GM12878 (cell line): Measurements from ENCODE around the gene GALK2. TPM values are rescaled to one million over a fixed set of nuclear protein-coding genes. Genes with fewer than 3 reads are reported as not detected.

Experiments
- ATAC-seq: fragments of 200-7000 bp; cut with Tn5 transposase; 3 replicates; pipeline ENCODE4 v1.9.1; 2020; ENCODE audit warnings: mild to moderate bottlenecking, moderate library complexity
- BruUV-seq: library from RNA; stranded (reverse); fragments of 400-500 nt; replicated peaks from 2 replicates; lab custom pipeline; 2021; lab: Mats Ljungman, UMichigan
- CTCF ChIA-PET: fragments of 300-600 bp; sonication (Branson Sonifier 250); formaldehyde crosslinking; extraction: SDS; loops from one replicate; lab custom pipeline; 2021; ENCODE audit warnings: inconsistent platforms; lab: Yijun Ruan, JAX
- POLR2A ChIA-PET: fragments of 350-600 bp; formaldehyde crosslinking; extraction: SDS; loops from one replicate; lab custom pipeline; 2021; ENCODE audit warnings: inconsistent platforms; lab: Charles Lee
- RAD21 ChIA-PET: fragments of 300-600 bp; sonication (Branson Sonifier 250); formaldehyde crosslinking; loops from one replicate; lab custom pipeline; 2023; ENCODE audit warnings: antibody characterized with exemption; ENCODE audit not compliant: unreplicated experiment; lab: Charles Lee
- SMC1A ChIA-PET: fragments of 300-600 bp; sonication (Branson Sonifier 250); formaldehyde crosslinking; loops from one replicate; lab custom pipeline; 2023; ENCODE audit not compliant: unreplicated experiment, uncharacterized antibody; lab: Charles Lee
- DNase-seq: peaks from one replicate; pipeline ENCODE4 v3.0.0-alpha.2; 2011; ENCODE audit warnings: low read depth, low spot score
- FAIRE-seq: peaks from 3 replicates; lab custom pipeline; 2011; peaks lifted over from hg19 to GRCh38; lab: Jason Lieb, UNC
- H2AFZ ChIP-seq: 2 replicates; pipeline ENCODE4 v1.6.0; 2011; ENCODE audit warnings: low read depth, low read length, control low read depth; ENCODE audit not compliant: control insufficient read depth
- H3K27ac ChIP-seq: 2 replicates; pipeline ENCODE4 v1.5.1; 2011; ENCODE audit warnings: control low read depth; ENCODE audit not compliant: control insufficient read depth, insufficient read depth
- H3K27me3 ChIP-seq, 2 experiments: replicated peaks in 1 of 2; 2 replicates each; pipeline versions ENCODE4 v1.6.0 to v1.6.1; 2011; ENCODE audit warnings: low read length in 1 of 2; ENCODE audit not compliant: control insufficient read depth in 2 of 2, insufficient read depth in 2 of 2
- H3K36me3 ChIP-seq, 2 experiments: 2 replicates each; pipeline ENCODE4 v1.5.1; 2011; ENCODE audit warnings: low read length in 1 of 2; ENCODE audit not compliant: control insufficient read depth in 2 of 2, insufficient read depth in 2 of 2
- H3K4me1 ChIP-seq: 2 replicates; pipeline ENCODE4 v1.6.1; 2011; ENCODE audit warnings: mild to moderate bottlenecking, low read length, moderate library complexity, mixed read lengths; ENCODE audit not compliant: control insufficient read depth, insufficient read depth
- H3K4me2 ChIP-seq: 2 replicates; pipeline ENCODE4 v1.6.0; 2011; ENCODE audit warnings: control low read depth; ENCODE audit not compliant: control insufficient read depth, insufficient read depth
- H3K4me3 ChIP-seq: fragments of 200-600 bp; sonication (generic); 2 replicates; pipeline ENCODE4 v1.5.1; 2016
- H3K79me2 ChIP-seq: 2 replicates; pipeline ENCODE4 v1.6.0; 2011; ENCODE audit warnings: low read length; ENCODE audit not compliant: control insufficient read depth, insufficient read depth
- H3K9ac ChIP-seq: 2 replicates; pipeline ENCODE4 v1.8.0; 2011; ENCODE audit warnings: low read length, control low read depth, mixed read lengths; ENCODE audit not compliant: control insufficient read depth, insufficient read depth
- H3K9me3 ChIP-seq: replicated peaks from 3 replicates; pipeline ENCODE4 v1.5.1; 2011; ENCODE audit warnings: mild to moderate bottlenecking, low read length; ENCODE audit not compliant: control insufficient read depth, insufficient read depth
- H4K20me1 ChIP-seq: 2 replicates; pipeline ENCODE4 v1.6.0; 2011; ENCODE audit not compliant: control insufficient read depth, insufficient read depth
- GATAD2B ChIP-seq: fragments of 450-650 bp; conservative IDR thresholded peaks from 2 replicates; pipeline ENCODE4 v1.6.1; 2017; ENCODE audit warnings: low read depth, mild to moderate bottlenecking, moderate library complexity
- HDAC6 ChIP-seq: fragments of 200-600 bp; sonication (generic); IDR thresholded peaks from one replicate; pipeline ENCODE4 v1.8.0; 2017; ENCODE audit warnings: antibody characterized with exemption; ENCODE audit not compliant: unreplicated experiment
- KLF5 ChIP-seq: fragments of 450-650 bp; IDR thresholded peaks from 2 replicates; pipeline ENCODE4 v1.6.1; 2014; ENCODE audit warnings: mild to moderate bottlenecking; ENCODE audit not compliant: partially characterized antibody
- MEF2A ChIP-seq: IDR thresholded peaks from 2 replicates; pipeline ENCODE4 v1.6.1; 2011; ENCODE audit warnings: low read depth, mild to moderate bottlenecking, low read length, moderate library complexity; ENCODE audit not compliant: insufficient read depth
- MTA3 ChIP-seq: IDR thresholded peaks from 2 replicates; pipeline ENCODE4 v1.6.1; 2012; ENCODE audit warnings: low read length, inconsistent platforms, borderline replicate concordance
- NBN ChIP-seq: fragments of 450-650 bp; IDR thresholded peaks from 2 replicates; pipeline ENCODE4 v1.6.1; 2016
- NFIC ChIP-seq: IDR thresholded peaks from 2 replicates; pipeline ENCODE4 v1.6.1; 2012; ENCODE audit warnings: low read depth, mild to moderate bottlenecking, inconsistent platforms, low read length, moderate library complexity
- NFYA ChIP-seq: IDR thresholded peaks from 2 replicates; pipeline ENCODE4 v1.6.1; 2011; ENCODE audit warnings: low read depth, mild to moderate bottlenecking, low read length, improper control_type of control experiment, borderline replicate concordance
- NR2C2 ChIP-seq: IDR thresholded peaks from 2 replicates; pipeline ENCODE4 v1.6.1; 2011; ENCODE audit warnings: borderline replicate concordance, low read depth; ENCODE audit not compliant: control insufficient read depth, insufficient read length
- RELA ChIP-seq: fragments of 450-650 bp; IDR thresholded peaks from 2 replicates; pipeline ENCODE4 v1.8.0; 2014; ENCODE audit warnings: borderline replicate concordance; ENCODE audit not compliant: partially characterized antibody
- REST ChIP-seq: IDR thresholded peaks from 2 replicates; pipeline ENCODE4 v1.6.1; 2012; ENCODE audit warnings: mild to moderate bottlenecking, low read depth, low read length
- SMARCA5 ChIP-seq: fragments of 450-650 bp; IDR thresholded peaks from 2 replicates; pipeline ENCODE4 v1.6.1; 2017; ENCODE audit warnings: mild to moderate bottlenecking
- ZBTB40 ChIP-seq: fragments of 450-650 bp; IDR thresholded peaks from 2 replicates; pipeline ENCODE4 v1.6.1; 2016; ENCODE audit warnings: mild to moderate bottlenecking, moderate library complexity, borderline replicate concordance
- ZNF217 ChIP-seq: fragments of 450-650 bp; IDR thresholded peaks from 2 replicates; pipeline ENCODE4 v1.6.1; 2017; ENCODE audit warnings: antibody characterized with exemption, mild to moderate bottlenecking
- ZNF274 ChIP-seq: IDR thresholded peaks from one replicate; pipeline ENCODE4 v1.8.0; 2011; ENCODE audit not compliant: insufficient read length, insufficient read depth
- WGBS: methylation state at CpG from one replicate; pipeline ENCODE4 v1.1.6; 2016; ENCODE audit warnings: low lambda C conversion rate; ENCODE audit not compliant: insufficient replicate concordance, insufficient coverage; ENCODE audit errors: missing lambda C conversion rate; 5-methylcytosine and 5-hydroxymethylcytosine counted together
- in situ Hi-C: fragments of 300-500 bp; cut with MboI; formaldehyde crosslinking; loops from 9 replicates; pipeline ENCODE4 v1.14.3; 2018; ENCODE audit warnings: mixed read lengths
- intact Hi-C: fragments of 100-400 bp; cut with micrococcal nuclease; formaldehyde crosslinking; loops from one replicate; pipeline ENCODE4 v1.14.2; 2022; ENCODE audit not compliant: unreplicated experiment
- polyA plus RNA-seq, 11 experiments: library from polyadenylated mRNA; depleted of rRNA in 4 of 11; unstranded in 6 of 11; stranded (reverse) in 5 of 11; fragments of >200 nt; fragmentation: Nextera tagmentation in 4 of 11; fragmentation: Illumina TruSeq in 1 of 11; extraction: Ambion mirVana in 4 of 11; extraction: Trizol in 1 of 11; gene quantifications; 1 replicate in 1 of 11; 2 replicates in 10 of 11; pipeline versions ENCODE4 v1.2.1 to v1.2.3, GENCODE V29; 2011 to 2016; ENCODE audit warnings: inconsistent platforms in 2 of 11, missing spikeins in 2 of 11, low read depth in 1 of 11
- total RNA-seq, 4 experiments: library from RNA; depleted of rRNA in 3 of 4; stranded (reverse); fragments of >200 nt in 3 of 4; fragmentation: Illumina TruSeq in 1 of 4; extraction: Trizol in 1 of 4; gene quantifications; 2 replicates each; pipeline versions ENCODE4 v1.2.1 to v1.2.3, GENCODE V29; 2013 to 2021

The GALK2 gene
- total and polyA plus RNA-seq, 10 of the 15 experiments (the other 5 are each of a cell fraction or from before 2014, with no cell fraction given): 11.9 to 26.7 (median 15.4) TPM

GRCh38 chr15:49151831-49152230, 18.2 kb upstream of the GALK2 start:
- no peak overlapping the region for H3K4me3 ChIP-seq
- H3K4me2 ChIP-seq: no peak overlapping the region
- CTCF ChIA-PET: interaction anchor here (1.3 to 2.0 kb wide), 3 partner anchors 15 to 290 kb away, joined by 3 to 6 read pairs (median 3); no protein-coding TSS in a partner anchor
- intact Hi-C loops: loop anchor here (10.0 kb wide), 1 partner anchor 797 kb away; no protein-coding TSS in a partner anchor
- no peak overlapping the region for H3K9ac ChIP-seq
- no peak for ATAC-seq
- H4K20me1 ChIP-seq: no peaks in the 10 kb centered on the region
- no peaks in the 10 kb centered on the region for H3K9me3 ChIP-seq
- no peak for FAIRE-seq
- peaks cover 90% of the 10 kb centered on the region for H3K79me2 ChIP-seq
- POLR2A ChIA-PET: no interaction called here
- 0 out of 4 replicates have a peak, but pooled peaks cover 0 to 2% of the 10 kb centered on the region in 2 experiments for H3K36me3 ChIP-seq
- no peak overlapping the region for H2AFZ ChIP-seq
- no peaks in the 10 kb centered on the region for H3K4me1 ChIP-seq
- BruUV-seq: no TSS peak
- RAD21 ChIA-PET: no interaction called here
- 67% methylated on average over 3 of the region's 3 CpGs for WGBS
- H3K27me3 ChIP-seq: no peaks in the 10 kb centered on the region
- in situ Hi-C loops: loop anchor here (5.0 to 25.0 kb wide), 3 partner anchors 285 to 790 kb away; partner anchors contain the start of genes DTWD1 and FAM227B
- SMC1A ChIA-PET: interaction anchor here (0.7 to 1.9 kb wide), 3 partner anchors 11 to 274 kb away, joined by 3 to 4 read pairs (median 3); partner anchors contain the start of gene EID1
- no peak overlapping the region for H3K27ac ChIP-seq
- no peak for DNase-seq
- no peak for TF ChIP-seq NBN
- no peak for TF ChIP-seq ZNF274
- TF ChIP-seq HDAC6: no peak
- no peak for TF ChIP-seq NFIC
- TF ChIP-seq ZBTB40: no peak
- no peak for TF ChIP-seq GATAD2B
- TF ChIP-seq NFYA: no peak
- TF ChIP-seq RELA: no peak
- no peak for TF ChIP-seq ZNF217
- TF ChIP-seq MEF2A: no peak
- TF ChIP-seq MTA3: no peak
- TF ChIP-seq REST: no peak
- no peak for TF ChIP-seq NR2C2
- TF ChIP-seq SMARCA5: no peak
- no peak for TF ChIP-seq KLF5
